GM23338 (cell line): ENCODE results near the gene RET. TPM values are rescaled to one million over a fixed set of nuclear protein-coding genes. Genes with fewer than 3 reads are reported as not detected.

Experiments used
- ATAC-seq: fragments of 200-7000 bp; cut with Tn5 transposase; 3 replicates; pipeline ENCODE4 v1.9.1; 2020
- DNase-seq: peaks from one replicate; pipeline ENCODE4 v3.0.0-alpha.2; 2015; ENCODE audit warnings: low spot score
- H2AFZ ChIP-seq: fragments of 200-600 bp; sonication (generic); 2 replicates; pipeline ENCODE4 v1.8.0; 2016; ENCODE audit warnings: antibody characterized with exemption, mild to moderate bottlenecking, moderate library complexity
- H3F3A ChIP-seq: fragments of 200-600 bp; sonication (generic); replicated peaks from 2 replicates; pipeline ENCODE4 v1.8.0; 2017; ENCODE audit warnings: antibody characterized with exemption, mixed run types, low read depth
- H3K27ac ChIP-seq: fragments of 200-600 bp; sonication (generic); 2 replicates; pipeline ENCODE4 v1.6.1; 2016; ENCODE audit warnings: low read depth
- H3K27me3 ChIP-seq: fragments of 200-600 bp; sonication (generic); 2 replicates; pipeline ENCODE4 v1.8.0; 2016; ENCODE audit warnings: mild to moderate bottlenecking, mixed run types, moderate library complexity; ENCODE audit not compliant: insufficient read depth
- H3K36me3 ChIP-seq: fragments of 200-600 bp; sonication (generic); 2 replicates; pipeline ENCODE4 v1.8.0; 2016; ENCODE audit warnings: mild to moderate bottlenecking; ENCODE audit not compliant: insufficient read depth
- H3K4me1 ChIP-seq: fragments of 200-600 bp; sonication (generic); 2 replicates; pipeline ENCODE4 v1.8.0; 2016; ENCODE audit warnings: mild to moderate bottlenecking, moderate library complexity; ENCODE audit not compliant: insufficient read depth
- H3K4me2 ChIP-seq: fragments of 200-600 bp; sonication (generic); 2 replicates; pipeline ENCODE4 v1.7.1; 2017; ENCODE audit warnings: mixed run types
- H3K4me3 ChIP-seq: fragments of 200-600 bp; sonication (generic); 2 replicates; pipeline ENCODE4 v1.6.1; 2016; ENCODE audit warnings: mixed run types
- H3K79me2 ChIP-seq: fragments of 200-600 bp; sonication (generic); replicated peaks from 2 replicates; pipeline ENCODE4 v1.8.0; 2017; ENCODE audit warnings: mild to moderate bottlenecking; ENCODE audit not compliant: insufficient read depth
- H3K9me2 ChIP-seq: fragments of 200-600 bp; sonication (generic); 2 replicates; pipeline ENCODE4 v1.8.0; 2017; ENCODE audit not compliant: insufficient read depth
- H4K20me1 ChIP-seq: fragments of 200-600 bp; sonication (generic); replicated peaks from 2 replicates; pipeline ENCODE4 v1.8.0; 2017; ENCODE audit warnings: mild to moderate bottlenecking; ENCODE audit not compliant: insufficient read depth
- H3K27ac Mint-ChIP-seq: 2 replicates; pipeline ENCODE4 v1.8.0; 2020; ENCODE audit warnings: inconsistent platforms, mild to moderate bottlenecking, moderate library complexity, mixed read lengths
- H3K27me3 Mint-ChIP-seq: 3 replicates; pipeline ENCODE4 v1.8.0; 2022; ENCODE audit warnings: low read depth, mild to moderate bottlenecking, moderate library complexity, mixed read lengths, inconsistent platforms; ENCODE audit not compliant: insufficient read depth, poor library complexity
- H3K36me3 Mint-ChIP-seq: 3 replicates; pipeline ENCODE4 v1.8.0; 2021; ENCODE audit warnings: low read depth, mild to moderate bottlenecking, inconsistent platforms, moderate library complexity, mixed read lengths
- H3K4me1 Mint-ChIP-seq: 3 replicates; pipeline ENCODE4 v1.8.0; 2020; ENCODE audit warnings: mild to moderate bottlenecking, inconsistent platforms, mixed read lengths
- H3K4me3 Mint-ChIP-seq: 3 replicates; pipeline ENCODE4 v1.8.0; 2021; ENCODE audit warnings: moderate library complexity, mild to moderate bottlenecking, inconsistent platforms, mixed read lengths
- H3K9me3 Mint-ChIP-seq: 3 replicates; pipeline ENCODE4 v1.8.0; 2020; ENCODE audit warnings: moderate library complexity, mild to moderate bottlenecking, inconsistent platforms, mixed read lengths
- CREB1 ChIP-seq: fragments of 250-450 bp; sonication (Bioruptor Pico); IDR thresholded peaks from 2 replicates; pipeline ENCODE4 v1.5.0; 2020; ENCODE audit warnings: low read depth, mild to moderate bottlenecking, moderate library complexity
- CTCF ChIP-seq, 2 experiments: fragments of 200-600 bp in 1 of 2; sonication (generic) in 1 of 2; conservative IDR thresholded peaks; 2 replicates each; pipeline versions ENCODE4 v1.5.1 to v1.6.1; 2016 to 2017; ENCODE audit warnings: antibody characterized with exemption in 2 of 2, low read depth in 2 of 2, mild to moderate bottlenecking in 2 of 2, moderate library complexity in 1 of 2
- ETS1 ChIP-seq: IDR thresholded peaks from 2 replicates; pipeline ENCODE4 v1.6.1; 2016; ENCODE audit warnings: antibody characterized with exemption
- EZH2 ChIP-seq: fragments of 200-600 bp; sonication (generic); IDR thresholded peaks from one replicate; pipeline ENCODE4 v1.8.0; 2017; ENCODE audit warnings: antibody characterized with exemption, mild to moderate bottlenecking, low read depth; ENCODE audit not compliant: unreplicated experiment
- EZH2phosphoT487 ChIP-seq: fragments of 200-600 bp; sonication (generic); IDR thresholded peaks from one replicate; pipeline ENCODE4 v1.8.1; 2018; ENCODE audit warnings: antibody characterized with exemption; ENCODE audit not compliant: unreplicated experiment
- JUNB ChIP-seq: IDR thresholded peaks from one replicate; pipeline ENCODE4 v1.6.1; 2016; ENCODE audit warnings: antibody characterized with exemption; ENCODE audit not compliant: unreplicated experiment
- NANOG ChIP-seq: IDR thresholded peaks from 2 replicates; pipeline ENCODE4 v1.6.1; 2016; ENCODE audit warnings: antibody characterized with exemption, borderline replicate concordance
- POLR2AphosphoS5 ChIP-seq: IDR thresholded peaks from 2 replicates; pipeline ENCODE4 v1.6.1; 2016; ENCODE audit warnings: antibody characterized with exemption, low read depth
- REST ChIP-seq: IDR thresholded peaks from one replicate; pipeline ENCODE4 v1.6.1; 2018; ENCODE audit warnings: antibody characterized with exemption; ENCODE audit not compliant: unreplicated experiment
- STAT1 ChIP-seq: IDR thresholded peaks from one replicate; pipeline ENCODE4 v1.6.1; 2016; ENCODE audit warnings: antibody characterized with exemption; ENCODE audit not compliant: unreplicated experiment
- ZNF114 ChIP-seq: fragments of 250-450 bp; sonication (Bioruptor Pico); IDR thresholded peaks from 2 replicates; pipeline ENCODE4 v1.5.0; 2020; ENCODE audit warnings: mild to moderate bottlenecking, moderate library complexity
- ZNF331 ChIP-seq: fragments of 250-450 bp; sonication (Bioruptor Pico); IDR thresholded peaks from 2 replicates; pipeline ENCODE4 v1.5.0; 2020; ENCODE audit warnings: low read depth, mild to moderate bottlenecking, moderate library complexity
- ZNF462 ChIP-seq: fragments of 250-450 bp; sonication (Bioruptor Pico); IDR thresholded peaks from 2 replicates; pipeline ENCODE4 v1.5.0; 2020; ENCODE audit warnings: mild to moderate bottlenecking, moderate library complexity
- polyA plus RNA-seq: library from polyadenylated mRNA; unstranded; fragments of >200 nt; fragmentation: Nextera tagmentation; extraction: Ambion mirVana; gene quantifications from 2 replicates; pipeline ENCODE4 v1.2.1, GENCODE V29; 2016
- total RNA-seq: library from RNA; depleted of rRNA; stranded (reverse); fragments of >200 nt; shearing (Covaris generic); gene quantifications from 2 replicates; pipeline ENCODE4 v1.2.3, GENCODE V29; 2014

RET gene
- total and polyA plus RNA-seq, 2 experiments from 2014 or later = 5.5 to 9.8 TPM

GRCh38 chr10:43136432-43136831 lies 59.6 kb downstream of the RET start:
- no peak overlapping the region for H3K27ac ChIP-seq
- no peak for ATAC-seq
- H3K27ac Mint-ChIP-seq = no peak overlapping the region

More at GRCh38 chr10:43136432-43136831, 59.6 kb downstream of the RET start:
- Histone ChIP-seq H3K4me1 (0 out of 2 replicates have a peak, but pooled peaks cover 3% of the 10 kb centered on the region), H2AFZ (no peak overlapping the region), H3K79me2 (peaks cover 17% of the 10 kb centered on the region), H3K36me3 (no peaks in the 10 kb centered on the region), H4K20me1 (peaks cover 9% of the 10 kb centered on the region), H3K4me3 (no peak overlapping the region), H3K27me3 (peaks cover 34% of the 10 kb centered on the region), H3F3A (0 out of 2 replicates have a peak, but pooled peaks cover 4% of the 10 kb centered on the region), H3K4me2 (no peak overlapping the region), H3K9me2 (no peaks in the 10 kb centered on the region)
- Mint-ChIP-seq H3K9me3 (no peaks in the 10 kb centered on the region; the same call in 2 of the 3 replicates), H3K4me1 (peaks cover 9% of the 10 kb centered on the region; the same call in 2 of the 3 replicates), H3K27me3 (peaks cover 14% of the 10 kb centered on the region), H3K4me3 (peak overlapping the region; percentile 88), H3K36me3 (no peaks in the 10 kb centered on the region)
- TF ChIP-seq ETS1 = no peak
- no peak for TF ChIP-seq EZH2
- TF ChIP-seq POLR2AphosphoS5 = no peak
- TF ChIP-seq ZNF114 (CRISPR knock-in tag) = no peak
- TF ChIP-seq CTCF (conservative IDR thresholded peaks at IDR 0.05; ENCODE audit: low read depth in 2 of 2) = no peak
- TF ChIP-seq ZNF462 (CRISPR knock-in tag) = no peak
- no peak for TF ChIP-seq CREB1 (CRISPR knock-in tag)
- no peak for TF ChIP-seq REST
- TF ChIP-seq STAT1 = no peak
- no peak for TF ChIP-seq JUNB
- TF ChIP-seq NANOG = no peak
- no peak for TF ChIP-seq EZH2phosphoT487
- no peak for TF ChIP-seq ZNF331 (CRISPR knock-in tag)
- no peak for DNase-seq
